ENCODE measurements around the gene DMRTB1.

GRCh38 chr1:53468374-53468773 is 9.2 kb downstream of the DMRTB1 start:
- no peak for TF ChIP-seq CTCF (conservative IDR thresholded peaks at IDR 0.05; ENCODE audit: low read depth, low read length)
- TF ChIP-seq EZH2 (IDR thresholded peaks at IDR 0.05; ENCODE audit: low read length, unreplicated experiment) = no peak

Measured in PC-3 (cell line).